Parathyroid adenoma (tissue), 2 donors: Measurements from ENCODE around the gene KIAA1549.

Experiments
- H2AFZ ChIP-seq: fragments of 300-600 bp; sonication (generic); one replicate; pipeline ENCODE4 v1.7.0; 2017; ENCODE audit warnings: antibody characterized with exemption, mild to moderate bottlenecking
- H3K27ac ChIP-seq: fragments of 300-600 bp; sonication (generic); one replicate; pipeline ENCODE4 v1.7.0; 2017
- H3K27me3 ChIP-seq: fragments of 300-600 bp; sonication (generic); one replicate; pipeline ENCODE4 v1.7.0; 2017; ENCODE audit warnings: low read length; ENCODE audit not compliant: control insufficient read depth, insufficient read depth
- H3K36me3 ChIP-seq: fragments of 300-600 bp; sonication (generic); one replicate; pipeline ENCODE4 v1.7.0; 2017; ENCODE audit warnings: low read length; ENCODE audit not compliant: control insufficient read depth, insufficient read depth
- H3K4me1 ChIP-seq: fragments of 300-600 bp; sonication (generic); one replicate; pipeline ENCODE4 v1.7.0; 2017; ENCODE audit warnings: control low read depth
- H3K4me2 ChIP-seq: fragments of 300-600 bp; sonication (generic); one replicate; pipeline ENCODE4 v1.7.0; 2017; ENCODE audit warnings: low read length
- H3K4me3 ChIP-seq: fragments of 300-600 bp; sonication (generic); one replicate; pipeline ENCODE4 v1.7.0; 2017; ENCODE audit warnings: low read depth, low read length
- H3K79me2 ChIP-seq: fragments of 300-600 bp; sonication (generic); one replicate; pipeline ENCODE4 v1.7.0; 2017; ENCODE audit warnings: control low read depth
- H3K9ac ChIP-seq: fragments of 300-600 bp; sonication (generic); one replicate; pipeline ENCODE4 v1.7.0; 2017; ENCODE audit warnings: mild to moderate bottlenecking
- H3K9me3 ChIP-seq: fragments of 300-600 bp; sonication (generic); one replicate; pipeline ENCODE4 v1.7.0; 2017; ENCODE audit warnings: low read length; ENCODE audit not compliant: control insufficient read depth
- TF ChIP-seq, protein P1 (sequence below): fragments of 300-600 bp; sonication (generic); IDR thresholded peaks from one replicate; pipeline ENCODE4 v1.7.0; 2017; ENCODE audit warnings: antibody characterized with exemption, mild to moderate bottlenecking
- donor health status: primary hyperparathyroidism.

The KIAA1549 gene

DNA sequence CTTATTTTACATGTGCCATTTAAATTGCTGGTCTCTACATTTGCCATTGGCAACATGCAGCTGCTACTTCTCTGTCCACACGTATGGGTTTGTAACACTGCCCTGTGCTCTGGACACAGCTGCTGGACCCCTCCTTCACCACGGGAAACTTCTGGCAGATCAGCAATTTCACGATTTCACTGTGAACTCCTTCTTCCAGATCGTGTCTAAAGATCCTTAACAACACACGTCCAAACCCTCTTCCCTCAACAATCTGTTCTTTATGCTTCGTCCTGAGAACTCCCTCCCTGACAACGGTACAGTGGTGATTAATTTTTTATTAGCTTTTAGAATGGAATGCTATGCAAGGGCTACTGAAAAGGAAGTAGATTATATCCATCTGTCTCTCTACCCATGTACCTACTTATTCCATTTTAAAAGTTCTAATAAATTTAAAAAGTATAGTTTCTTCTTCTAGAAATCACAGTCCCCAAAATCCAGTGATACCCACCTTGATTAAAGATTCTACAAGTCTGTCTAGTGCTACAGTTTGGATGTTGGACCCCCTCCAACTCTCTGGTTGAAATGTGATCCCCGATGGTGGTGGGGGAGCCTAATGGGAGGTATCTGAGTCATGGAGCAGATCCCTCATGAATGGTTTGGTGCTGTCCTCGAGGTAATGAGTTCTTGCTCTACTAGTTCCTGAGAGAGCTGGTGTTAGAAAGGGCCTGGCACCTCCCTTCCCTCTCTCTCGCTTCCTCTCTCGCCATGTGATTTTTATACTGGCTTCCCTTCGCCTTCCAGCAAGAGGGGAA, 81.0 kb downstream of the KIAA1549 start:
- Histone ChIP-seq H3K4me2 (no peak overlapping the region), H3K27me3 (no peaks in the 10 kb centered on the region), H3K27ac (no peak overlapping the region), H3K36me3 (no peaks in the 10 kb centered on the region), H3K4me3 (no peak overlapping the region), H3K4me1 (no peaks in the 10 kb centered on the region), H3K9me3 (no peaks in the 10 kb centered on the region), H3K79me2 (no peaks in the 10 kb centered on the region), H2AFZ (no peak overlapping the region), H3K9ac (no peak overlapping the region)
- TF ChIP-seq, protein P1, sequence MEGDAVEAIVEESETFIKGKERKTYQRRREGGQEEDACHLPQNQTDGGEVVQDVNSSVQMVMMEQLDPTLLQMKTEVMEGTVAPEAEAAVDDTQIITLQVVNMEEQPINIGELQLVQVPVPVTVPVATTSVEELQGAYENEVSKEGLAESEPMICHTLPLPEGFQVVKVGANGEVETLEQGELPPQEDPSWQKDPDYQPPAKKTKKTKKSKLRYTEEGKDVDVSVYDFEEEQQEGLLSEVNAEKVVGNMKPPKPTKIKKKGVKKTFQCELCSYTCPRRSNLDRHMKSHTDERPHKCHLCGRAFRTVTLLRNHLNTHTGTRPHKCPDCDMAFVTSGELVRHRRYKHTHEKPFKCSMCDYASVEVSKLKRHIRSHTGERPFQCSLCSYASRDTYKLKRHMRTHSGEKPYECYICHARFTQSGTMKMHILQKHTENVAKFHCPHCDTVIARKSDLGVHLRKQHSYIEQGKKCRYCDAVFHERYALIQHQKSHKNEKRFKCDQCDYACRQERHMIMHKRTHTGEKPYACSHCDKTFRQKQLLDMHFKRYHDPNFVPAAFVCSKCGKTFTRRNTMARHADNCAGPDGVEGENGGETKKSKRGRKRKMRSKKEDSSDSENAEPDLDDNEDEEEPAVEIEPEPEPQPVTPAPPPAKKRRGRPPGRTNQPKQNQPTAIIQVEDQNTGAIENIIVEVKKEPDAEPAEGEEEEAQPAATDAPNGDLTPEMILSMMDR = no peak

DNA sequence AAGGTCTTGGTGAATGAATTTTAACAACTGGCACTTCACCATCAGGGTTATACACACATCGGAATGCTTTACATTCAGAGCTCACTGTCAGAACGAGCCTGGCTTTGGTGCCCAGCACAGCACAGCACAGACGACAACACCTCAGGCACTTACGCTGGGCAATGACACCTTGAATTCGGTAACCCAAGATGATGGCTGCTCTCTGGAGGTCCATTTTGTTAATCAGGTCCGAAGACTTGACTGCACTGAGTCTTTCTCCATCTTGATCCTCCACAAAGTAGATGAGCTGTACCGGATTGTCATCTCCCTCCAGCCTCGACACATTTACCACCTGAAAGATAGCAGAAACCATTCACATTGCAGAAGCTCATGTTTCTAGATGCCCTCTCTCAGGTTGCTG, 82.4 kb downstream of the KIAA1549 start:
- TF ChIP-seq, protein P1 = no peak
- Histone ChIP-seq H3K9me3 (no peaks in the 10 kb centered on the region), H3K79me2 (no peaks in the 10 kb centered on the region), H3K4me2 (no peak overlapping the region), H3K4me1 (no peaks in the 10 kb centered on the region), H3K4me3 (no peak overlapping the region), H3K27me3 (no peaks in the 10 kb centered on the region), H3K36me3 (no peaks in the 10 kb centered on the region), H2AFZ (no peak overlapping the region), H3K9ac (no peak overlapping the region), H3K27ac (no peak overlapping the region)

DNA sequence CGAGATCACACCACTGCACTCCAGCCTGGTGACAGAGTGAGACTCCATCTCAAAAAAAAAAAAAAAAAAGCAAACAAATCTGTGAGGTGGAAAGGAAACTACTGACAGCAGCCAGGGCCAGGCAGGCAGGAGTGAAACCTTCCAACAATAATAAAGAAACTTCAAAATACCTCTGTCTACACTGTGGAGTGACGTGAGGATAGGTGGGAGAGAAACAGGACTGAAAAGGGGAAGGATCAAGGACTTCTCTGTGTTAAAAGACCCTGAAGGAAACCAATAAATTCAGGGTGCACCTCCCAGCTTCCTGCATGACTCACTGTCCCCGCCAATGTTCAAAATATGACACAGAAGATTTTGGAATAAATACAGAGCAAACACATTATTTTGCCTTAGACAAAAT, 82.9 kb downstream of the KIAA1549 start:
- no peaks in the 10 kb centered on the region for H3K9me3 ChIP-seq
- no peak overlapping the region for H3K4me3 ChIP-seq
- H3K4me1 ChIP-seq = no peaks in the 10 kb centered on the region
- no peak overlapping the region for H3K4me2 ChIP-seq
- no peaks in the 10 kb centered on the region for H3K27me3 ChIP-seq
- H3K36me3 ChIP-seq = no peaks in the 10 kb centered on the region
- H3K9ac ChIP-seq = no peak overlapping the region
- no peak overlapping the region for H3K27ac ChIP-seq
- TF ChIP-seq, protein P1 = no peak
- no peak overlapping the region for H2AFZ ChIP-seq
- H3K79me2 ChIP-seq = no peaks in the 10 kb centered on the region

DNA sequence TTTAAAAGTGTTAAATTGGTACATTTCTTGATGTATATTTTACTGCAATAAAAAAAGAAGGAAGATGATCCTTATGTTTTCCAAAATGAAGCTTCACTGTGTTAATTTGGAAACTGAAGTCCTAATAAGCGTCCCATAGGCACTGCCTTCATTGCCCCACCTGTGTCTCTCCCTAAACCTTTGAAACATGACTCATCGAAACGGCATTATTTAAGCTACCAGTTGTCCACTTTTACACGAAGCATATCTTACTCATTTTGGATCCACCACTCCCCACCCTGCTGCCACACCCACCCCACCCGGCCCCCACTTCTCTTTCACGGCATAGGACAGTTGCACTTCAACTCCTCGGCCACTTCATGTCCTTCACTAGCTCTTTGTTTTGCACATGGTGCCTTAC, 85.5 kb downstream of the KIAA1549 start:
- no peak overlapping the region for H3K9ac ChIP-seq
- peaks cover 12% of the 10 kb centered on the region for H3K4me1 ChIP-seq
- H3K9me3 ChIP-seq = no peaks in the 10 kb centered on the region
- no peak overlapping the region for H3K4me3 ChIP-seq
- H3K36me3 ChIP-seq = no peaks in the 10 kb centered on the region
- TF ChIP-seq, protein P1 = no peak
- no peaks in the 10 kb centered on the region for H3K27me3 ChIP-seq
- H2AFZ ChIP-seq = no peak overlapping the region
- no peak overlapping the region for H3K27ac ChIP-seq
- no peak overlapping the region for H3K4me2 ChIP-seq
- no peaks in the 10 kb centered on the region for H3K79me2 ChIP-seq

DNA sequence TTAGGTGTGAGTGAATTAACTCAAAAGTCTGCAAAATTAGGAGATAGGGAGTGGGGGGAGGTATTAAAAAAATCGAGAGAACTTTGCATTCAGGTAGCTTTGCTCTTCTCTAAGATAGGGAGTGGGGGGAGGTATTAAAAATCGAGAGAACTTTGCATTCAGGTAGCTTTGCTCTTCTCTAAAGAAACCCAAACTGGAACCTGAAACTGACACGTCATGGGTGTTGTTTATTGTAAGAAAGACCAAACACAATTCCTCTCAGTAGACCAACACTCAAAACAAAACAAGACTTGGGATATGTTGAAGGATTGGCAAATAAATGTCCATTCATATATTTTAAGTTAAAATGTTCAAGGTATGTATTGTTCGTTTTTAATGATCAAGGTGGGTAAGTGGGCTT, 87.9 kb downstream of the KIAA1549 start:
- no peak overlapping the region for H3K4me3 ChIP-seq
- no peak overlapping the region for H3K9ac ChIP-seq
- H3K27ac ChIP-seq = no peak overlapping the region
- no peaks in the 10 kb centered on the region for H3K36me3 ChIP-seq
- H2AFZ ChIP-seq = no peak overlapping the region
- H3K4me1 ChIP-seq = peaks cover 16% of the 10 kb centered on the region
- no peaks in the 10 kb centered on the region for H3K9me3 ChIP-seq
- H3K27me3 ChIP-seq = no peaks in the 10 kb centered on the region
- TF ChIP-seq, protein P1 = no peak
- H3K4me2 ChIP-seq = no peak overlapping the region
- no peaks in the 10 kb centered on the region for H3K79me2 ChIP-seq
